ENCODE results near the gene ZMYND10. TPM values are rescaled to one million over a fixed set of nuclear protein-coding genes. Genes with fewer than 3 reads are reported as not detected.
A peak's percentile ranks its signal among the peaks of the same experiment; 100 is the strongest.
"Not testable (repeated sequence)": the region's sequence is repeated elsewhere in the genome, so short reads cannot be mapped to it uniquely, and the experiment has no call there.

The ZMYND10 gene
- total RNA-seq, 6 donors from 2014 or later, result 3.1 to 98.7 (median 31.5) TPM

- no peaks in the 10 kb centered on the region for H3K9me3 ChIP-seq
- H3K27me3 ChIP-seq, result no peaks in the 10 kb centered on the region
- 31 to 52% methylated on average over 3 of the region's 3 CpGs for WGBS, 2 donors
- no peak for TF ChIP-seq CTCF (IDR thresholded peaks at IDR 0.05)
- no peak for TF ChIP-seq EP300 (IDR thresholded peaks at IDR 0.05)
- ATAC-seq (ENCODE audit: low FRiP score in 2 of 2), result no peak
- H3K4me3 ChIP-seq, result no peak overlapping the region
- H3K4me1 ChIP-seq, result peaks cover 60 to 73% (median 66%) of the 10 kb centered on the region in 4 donors
- H3K36me3 ChIP-seq, result peaks cover 13 to 47% (median 24%) of the 10 kb centered on the region in 4 donors
- peak overlapping the region; percentile 37 to 97 (median 84) for H3K27ac ChIP-seq
- peak in 1 of 2 donors; percentile 78 for DNase-seq
These were observed 31.2 kb downstream of the ZMYND10 start for GRCh38 chr3:50314342-50314741.

- H3K36me3 ChIP-seq, result peaks cover under 1 to 28% (median 8%) of the 10 kb centered on the region in 4 donors
- H3K9me3 ChIP-seq; H3K27me3 ChIP-seq; ATAC-seq (ENCODE audit: low FRiP score in 2 of 2): not testable (repeated sequence)
- 84 to 100% methylated on average over 1 to 6 of the region's 32 CpGs for WGBS, 2 donors
- peaks cover 37 to 50% (median 43%) of the 10 kb centered on the region in 4 donors for H3K4me1 ChIP-seq
- peak overlapping the region in 2 of 4 donors; percentile 31 to 50 for H3K4me3 ChIP-seq
- peak overlapping the region in 3 of 4 donors; percentile 79 to 87 (median 83) for H3K27ac ChIP-seq
- DNase-seq, result peak in 1 of 2 donors; percentile 63
These were observed 33.5 kb downstream of the ZMYND10 start for GRCh38 chr3:50312041-50312440.

- H3K36me3 ChIP-seq, result peaks cover 0 to 21% (median 0%) of the 10 kb centered on the region in 4 donors
- no peak overlapping the region for H3K27ac ChIP-seq
- no peaks in the 10 kb centered on the region for H3K9me3 ChIP-seq
These were observed 40.9 kb downstream of the ZMYND10 start for GRCh38 chr3:50304601-50305000.

GRCh38 chr3:50303013-50303815 lies 42.3 kb downstream of the ZMYND10 start, which contains the start of gene HYAL1:
HYAL1 (minus strand) TSS chr3:50303574; CDS start chr3:50302956, 618 bp downstream.
- TF ChIP-seq POLR2A (IDR thresholded peaks at IDR 0.05), result peak in 2 of 4 donors; percentile 59 to 81
- peak in 1 of 4 donors; percentile 10 for TF ChIP-seq EP300 (IDR thresholded peaks at IDR 0.05)
- TF ChIP-seq CTCF (IDR thresholded peaks at IDR 0.05), result peak in 4 of 6 experiments; percentile 15 to 52 (median 46)
- TF ChIP-seq POLR2AphosphoS5 (IDR thresholded peaks at IDR 0.05), result peak; percentile 79 to 87
- 35 to 57% methylated on average over 5 to 11 of the region's 14 CpGs for WGBS, 2 donors
- Histone ChIP-seq H3K4me1 (peaks cover 38 to 50% (median 47%) of the 10 kb centered on the region in 4 donors), H3K36me3 (peaks cover 0 to 16% (median 0%) of the 10 kb centered on the region in 4 donors), H3K27me3 (no peaks in the 10 kb centered on the region), H3K4me3 (peak within 1 kb of the TSS; percentile 28 to 86 (median 45)), H3K27ac (peak within 1 kb of the TSS; percentile 70 to 93 (median 92)), H3K9me3 (no peaks in the 10 kb centered on the region)
- DNase-seq (peak; percentile 91 to 93), ATAC-seq (ENCODE audit: low FRiP score in 2 of 2) (peak; percentile 7 to 79)

More at GRCh38 chr3:50304601-50305000, 40.9 kb downstream of the ZMYND10 start:
- DNase-seq (no peak), ATAC-seq (ENCODE audit: low FRiP score in 2 of 2) (no peak)
- H3K4me3 ChIP-seq, result no peak overlapping the region
- peaks cover 32 to 45% (median 41%) of the 10 kb centered on the region in 4 donors for H3K4me1 ChIP-seq
- H3K27me3 ChIP-seq, result no peaks in the 10 kb centered on the region
- TF ChIP-seq POLR2AphosphoS5 (IDR thresholded peaks at IDR 0.05), result no peak
- TF ChIP-seq EP300 (IDR thresholded peaks at IDR 0.05), result no peak
- no peak for TF ChIP-seq CTCF (IDR thresholded peaks at IDR 0.05)
- no peak for TF ChIP-seq POLR2A (IDR thresholded peaks at IDR 0.05)

All from upper lobe of left lung (tissue), 6 donors.